ENCODE results near the gene FOXK1.
A peak's percentile ranks its signal among the peaks of the same experiment; 100 is the strongest.

FOXK1 gene

DNA sequence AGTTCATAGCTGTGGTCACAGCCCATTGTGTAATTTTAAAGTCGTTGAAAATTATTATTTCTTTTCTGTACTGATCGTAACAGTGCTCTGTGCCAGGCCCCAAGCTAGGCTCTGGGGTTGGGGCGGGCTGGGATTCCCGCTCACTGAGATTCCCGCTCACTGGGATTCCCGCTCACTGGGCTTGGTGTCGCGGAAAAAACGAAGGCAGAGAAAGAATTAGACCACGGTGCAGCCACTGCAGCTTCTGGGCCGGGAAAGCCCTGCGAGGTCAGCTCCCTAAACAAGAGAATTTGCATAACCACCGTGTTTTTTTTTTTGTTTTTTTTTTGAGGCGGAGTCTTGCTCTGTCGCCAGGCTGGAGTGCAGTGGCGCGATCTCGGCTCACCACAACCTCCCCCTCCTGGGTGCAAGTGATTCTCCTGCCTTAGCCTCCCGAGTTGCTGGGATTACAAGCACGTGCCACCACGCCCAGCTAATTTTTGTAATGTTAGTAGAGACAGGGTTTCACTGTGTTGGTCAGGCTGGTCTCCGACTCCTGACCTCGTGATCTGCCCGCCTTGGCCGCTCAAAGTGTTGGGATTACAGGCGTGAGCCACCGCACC is 31.2 kb downstream of the FOXK1 start:
- peaks cover 9% of the 10 kb centered on the region for H3K4me1 ChIP-seq (ENCODE audit: control insufficient read depth, insufficient read depth, low read length)
- peaks cover 48% of the 10 kb centered on the region for H3K27me3 ChIP-seq (ENCODE audit: control insufficient read depth, insufficient read depth, low read length)
- peaks cover 4% of the 10 kb centered on the region for H3K36me3 ChIP-seq (ENCODE audit: control insufficient read depth, insufficient read depth, low read length)
- no peak overlapping the region for H3K4me3 ChIP-seq (ENCODE audit: low read depth, low read length)
- H3K9ac ChIP-seq (ENCODE audit: low read length): no peak overlapping the region
- H3K9me3 ChIP-seq (ENCODE audit: control insufficient read depth, insufficient read depth, low read depth, low read length): peaks cover 9% of the 10 kb centered on the region
- no peak overlapping the region for H3K27ac ChIP-seq (ENCODE audit: low read depth, low read length)

DNA sequence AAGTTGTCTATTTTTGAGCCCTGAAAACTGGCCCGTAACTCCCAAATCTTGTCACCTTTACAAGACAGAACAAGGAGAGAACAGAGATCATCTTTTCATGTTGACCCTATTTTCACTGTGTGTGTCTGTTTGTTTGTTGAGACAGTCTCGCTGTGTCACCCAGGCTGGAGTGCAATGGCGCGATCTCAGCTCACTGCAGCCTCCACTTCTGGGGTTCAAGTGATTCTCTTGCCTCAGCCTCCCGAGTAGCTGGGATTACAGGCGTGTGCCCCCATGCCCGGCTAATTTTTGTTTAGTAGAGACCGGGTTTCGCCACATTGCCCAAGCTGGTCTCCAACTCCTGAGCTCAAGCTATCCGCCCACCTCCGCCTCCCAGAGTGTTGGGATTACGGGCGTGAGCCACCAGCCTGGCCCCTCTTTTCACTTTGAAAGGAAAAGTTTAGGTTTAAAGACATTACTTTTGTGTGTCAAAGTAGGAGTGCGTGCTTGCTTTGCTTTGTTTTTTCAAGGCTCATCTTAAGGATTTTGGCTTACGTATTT is 32.1 kb downstream of the FOXK1 start:
- Histone ChIP-seq H3K27me3 (ENCODE audit: control insufficient read depth, insufficient read depth, low read length) (peaks cover 39% of the 10 kb centered on the region), H3K4me3 (ENCODE audit: low read depth, low read length) (no peak overlapping the region), H3K4me1 (ENCODE audit: control insufficient read depth, insufficient read depth, low read length) (peaks cover under 1% of the 10 kb centered on the region; the same call in 1 of the 2 replicates), H3K36me3 (ENCODE audit: control insufficient read depth, insufficient read depth, low read length) (peaks cover 6% of the 10 kb centered on the region), H3K27ac (ENCODE audit: low read depth, low read length) (no peak overlapping the region), H3K9me3 (ENCODE audit: control insufficient read depth, insufficient read depth, low read depth, low read length) (peaks cover 9% of the 10 kb centered on the region), H3K9ac (ENCODE audit: low read length) (no peak overlapping the region)

DNA sequence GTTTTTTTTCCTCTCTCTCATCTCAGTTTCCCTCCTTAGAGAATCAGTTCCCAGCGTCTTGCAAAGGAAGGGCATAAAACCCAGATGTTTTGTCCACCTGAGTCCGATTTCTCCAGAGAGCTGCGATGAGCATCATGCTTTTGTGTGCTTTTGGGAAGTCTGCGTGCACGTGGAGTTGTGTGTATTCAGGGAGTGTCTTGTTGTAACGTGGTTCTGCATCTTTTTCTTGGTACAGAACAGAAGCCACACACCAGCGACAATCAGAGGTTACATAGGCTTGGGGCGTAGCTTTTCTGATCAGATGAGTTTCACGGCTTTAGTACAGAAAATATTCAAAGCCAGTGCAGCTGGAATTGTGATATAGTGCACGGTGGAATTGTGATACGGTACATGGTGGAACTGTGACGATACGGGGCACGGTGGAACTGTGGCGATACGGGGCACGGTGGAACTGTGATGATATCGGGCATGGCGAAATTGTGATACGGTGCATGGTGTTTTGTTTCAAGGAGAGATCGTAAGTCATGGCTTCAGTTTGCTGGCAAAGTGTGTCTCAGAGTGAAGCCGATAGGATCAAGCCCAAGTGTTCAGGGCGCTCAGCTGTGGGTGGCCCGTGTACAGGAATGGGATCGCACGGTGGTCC is 32.8 kb downstream of the FOXK1 start:
- no peak overlapping the region for H3K9ac ChIP-seq (ENCODE audit: low read length)
- H3K36me3 ChIP-seq (ENCODE audit: control insufficient read depth, insufficient read depth, low read length): peaks cover 6% of the 10 kb centered on the region
- peaks cover 9% of the 10 kb centered on the region for H3K9me3 ChIP-seq (ENCODE audit: control insufficient read depth, insufficient read depth, low read depth, low read length)
- H3K27me3 ChIP-seq (ENCODE audit: control insufficient read depth, insufficient read depth, low read length): peaks cover 32% of the 10 kb centered on the region
- no peaks in the 10 kb centered on the region; the same call in 1 of the 2 replicates for H3K4me1 ChIP-seq (ENCODE audit: control insufficient read depth, insufficient read depth, low read length)
- H3K4me3 ChIP-seq (ENCODE audit: low read depth, low read length): no peak overlapping the region
- no peak overlapping the region for H3K27ac ChIP-seq (ENCODE audit: low read depth, low read length)

DNA sequence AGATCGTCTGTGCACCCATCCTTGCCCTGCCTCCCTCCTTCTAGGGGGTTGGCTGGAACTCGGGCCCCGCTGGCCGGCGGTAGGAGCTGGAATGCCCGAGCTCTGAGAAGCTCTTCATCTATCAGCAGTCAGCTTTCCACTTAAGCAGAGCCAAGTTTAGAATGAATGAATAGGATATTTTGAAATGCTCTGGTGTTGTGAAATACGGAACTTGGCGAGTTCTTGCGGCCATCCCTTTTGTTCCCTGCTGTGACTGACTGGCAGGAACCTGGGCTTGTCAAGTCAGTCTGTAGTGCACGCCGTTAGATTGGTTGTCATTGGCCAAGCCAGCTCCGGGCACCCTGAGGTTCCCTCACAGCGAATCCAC is 33.3 kb downstream of the FOXK1 start:
- Histone ChIP-seq H3K4me1 (ENCODE audit: control insufficient read depth, insufficient read depth, low read length) (no peaks in the 10 kb centered on the region; the same call in 1 of the 2 replicates), H3K9me3 (ENCODE audit: control insufficient read depth, insufficient read depth, low read depth, low read length) (peaks cover 9% of the 10 kb centered on the region), H3K27ac (ENCODE audit: low read depth, low read length) (no peak overlapping the region), H3K27me3 (ENCODE audit: control insufficient read depth, insufficient read depth, low read length) (peaks cover 27% of the 10 kb centered on the region), H3K9ac (ENCODE audit: low read length) (no peak overlapping the region), H3K36me3 (ENCODE audit: control insufficient read depth, insufficient read depth, low read length) (peaks cover 6% of the 10 kb centered on the region), H3K4me3 (ENCODE audit: low read depth, low read length) (no peak overlapping the region)

DNA sequence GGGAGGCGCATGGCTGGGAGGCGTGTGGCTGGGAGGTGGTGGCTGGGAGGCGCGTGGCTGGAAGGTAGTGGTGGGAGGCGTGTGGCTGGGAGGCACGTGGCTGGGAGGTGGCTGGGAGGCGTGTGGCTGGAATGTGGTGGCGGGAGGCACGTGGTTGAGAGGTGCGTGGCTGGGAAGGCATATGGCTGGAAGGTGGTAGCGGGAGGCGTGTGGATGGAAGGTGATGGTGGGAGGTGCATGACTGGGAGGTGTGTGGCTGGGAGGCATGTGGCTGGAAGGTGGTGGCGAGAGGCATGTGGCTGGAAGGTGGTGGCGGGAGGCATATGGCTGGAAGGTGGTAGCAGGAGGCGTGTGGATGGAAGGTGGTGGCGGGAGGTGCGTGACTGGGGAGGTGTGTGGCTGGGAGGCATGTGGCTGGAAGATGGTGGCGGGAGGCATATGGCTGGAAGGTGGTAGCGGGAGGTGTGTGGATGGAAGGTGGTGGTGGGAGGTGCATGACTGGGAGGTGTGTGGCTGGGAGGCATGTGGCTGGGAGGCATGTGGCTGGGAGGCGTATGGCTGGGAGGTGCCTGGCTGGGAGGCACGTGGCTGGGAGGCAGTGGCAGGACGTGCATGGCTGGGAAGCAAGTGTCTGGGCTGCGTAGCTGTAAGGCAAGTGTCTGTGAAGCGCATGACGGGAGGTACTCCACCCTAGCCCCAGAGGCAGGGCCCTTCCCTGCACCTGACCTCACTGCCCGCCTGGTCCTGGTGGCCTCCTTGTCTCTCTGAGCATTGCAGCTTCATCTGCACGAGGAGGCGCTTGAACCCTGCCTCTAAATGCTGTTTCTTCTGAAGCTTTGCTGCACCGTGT is 35.1 kb downstream of the FOXK1 start:
- Histone ChIP-seq H3K36me3 (ENCODE audit: control insufficient read depth, insufficient read depth, low read length) (peaks cover 6% of the 10 kb centered on the region), H3K27ac (ENCODE audit: low read depth, low read length) (no peak overlapping the region), H3K9me3 (ENCODE audit: control insufficient read depth, insufficient read depth, low read depth, low read length) (peaks cover 9% of the 10 kb centered on the region), H3K27me3 (ENCODE audit: control insufficient read depth, insufficient read depth, low read length) (peaks cover 9% of the 10 kb centered on the region), H3K4me1 (ENCODE audit: control insufficient read depth, insufficient read depth, low read length) (no peaks in the 10 kb centered on the region; the same call in 1 of the 2 replicates), H3K4me3 (ENCODE audit: low read depth, low read length) (no peak overlapping the region), H3K9ac (ENCODE audit: low read length) (no peak overlapping the region)

DNA sequence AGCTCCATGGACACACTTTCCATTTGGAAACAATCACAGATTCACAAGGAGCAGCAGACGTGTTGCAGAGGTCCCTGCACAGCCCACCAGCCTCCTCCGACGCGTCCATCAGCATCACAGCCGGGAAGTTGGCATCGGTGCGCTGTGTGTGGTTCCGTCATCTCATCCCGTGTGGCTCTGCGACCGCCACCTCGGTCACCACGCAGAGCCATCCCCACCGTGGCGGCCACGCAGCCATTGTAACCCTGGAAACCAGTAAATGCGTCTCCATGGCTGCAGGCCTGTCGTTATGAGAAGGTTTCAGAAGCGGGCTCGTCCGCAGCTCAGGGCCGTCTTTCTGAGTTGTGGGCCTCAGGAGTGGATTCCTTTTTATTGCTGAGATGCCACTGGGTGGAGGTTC is 36.0 kb downstream of the FOXK1 start:
- H3K9me3 ChIP-seq (ENCODE audit: control insufficient read depth, insufficient read depth, low read depth, low read length): peaks cover 9% of the 10 kb centered on the region
- H3K4me3 ChIP-seq (ENCODE audit: low read depth, low read length): no peak overlapping the region
- no peaks in the 10 kb centered on the region for H3K4me1 ChIP-seq (ENCODE audit: control insufficient read depth, insufficient read depth, low read length)
- no peak overlapping the region for H3K27ac ChIP-seq (ENCODE audit: low read depth, low read length)
- H3K9ac ChIP-seq (ENCODE audit: low read length): no peak overlapping the region
- H3K36me3 ChIP-seq (ENCODE audit: control insufficient read depth, insufficient read depth, low read length): peaks cover 6% of the 10 kb centered on the region
- peaks cover under 1% of the 10 kb centered on the region; the same call in 1 of the 2 replicates for H3K27me3 ChIP-seq (ENCODE audit: control insufficient read depth, insufficient read depth, low read length)

DNA sequence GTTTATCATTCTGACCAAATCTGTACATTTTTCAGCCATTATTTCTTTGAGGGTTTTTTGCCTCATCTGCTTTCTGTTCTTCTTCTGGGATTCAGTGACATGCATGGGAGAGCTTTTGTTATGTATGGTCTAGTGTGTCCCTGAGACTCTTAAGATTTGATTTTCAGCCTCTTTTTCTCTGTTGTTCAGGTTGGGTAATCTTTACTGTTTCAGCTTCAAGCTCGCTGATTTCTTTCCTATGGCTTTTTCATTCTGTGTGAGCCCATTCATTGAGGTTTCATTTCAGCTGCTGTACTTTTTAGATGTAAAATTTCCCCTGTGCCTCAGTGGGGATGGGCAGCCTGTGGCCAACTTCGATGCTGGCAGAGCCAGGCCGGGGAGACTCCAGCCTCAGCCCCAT is 38.1 kb downstream of the FOXK1 start:
- peaks cover 8% of the 10 kb centered on the region; the same call in 1 of the 2 replicates for H3K4me1 ChIP-seq (ENCODE audit: control insufficient read depth, insufficient read depth, low read length)
- peaks cover 6% of the 10 kb centered on the region for H3K36me3 ChIP-seq (ENCODE audit: control insufficient read depth, insufficient read depth, low read length)
- H3K9me3 ChIP-seq (ENCODE audit: control insufficient read depth, insufficient read depth, low read depth, low read length): peaks cover 9% of the 10 kb centered on the region
- no peak overlapping the region for H3K9ac ChIP-seq (ENCODE audit: low read length)
- H3K27me3 ChIP-seq (ENCODE audit: control insufficient read depth, insufficient read depth, low read length): no peaks in the 10 kb centered on the region
- H3K4me3 ChIP-seq (ENCODE audit: low read depth, low read length): no peak overlapping the region
- no peak overlapping the region for H3K27ac ChIP-seq (ENCODE audit: low read depth, low read length)

DNA sequence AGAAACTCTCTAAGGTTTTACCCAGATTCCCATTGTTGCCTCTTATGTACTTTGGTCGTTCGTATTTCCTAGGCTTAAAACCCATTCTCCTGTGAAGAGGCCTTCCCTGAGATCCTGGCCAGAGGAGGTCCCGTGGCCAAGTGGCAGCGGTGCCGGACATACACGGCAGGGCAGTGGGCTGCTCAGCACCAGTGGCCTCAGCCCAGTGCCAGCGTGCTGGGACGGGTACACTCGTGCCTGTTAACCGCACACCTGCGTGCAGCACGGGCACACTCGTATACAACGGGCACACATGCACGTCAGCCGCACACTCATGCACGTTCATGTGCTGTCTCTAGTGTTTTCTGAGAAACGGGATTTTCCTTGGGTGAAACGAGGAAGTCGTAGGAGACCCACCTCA is 40.2 kb downstream of the FOXK1 start:
- H3K27ac ChIP-seq (ENCODE audit: low read depth, low read length): no peak overlapping the region
- no peak overlapping the region for H3K9ac ChIP-seq (ENCODE audit: low read length)
- H3K4me3 ChIP-seq (ENCODE audit: low read depth, low read length): no peak overlapping the region
- peaks cover 6% of the 10 kb centered on the region for H3K36me3 ChIP-seq (ENCODE audit: control insufficient read depth, insufficient read depth, low read length)
- H3K27me3 ChIP-seq (ENCODE audit: control insufficient read depth, insufficient read depth, low read length): no peaks in the 10 kb centered on the region
- H3K9me3 ChIP-seq (ENCODE audit: control insufficient read depth, insufficient read depth, low read depth, low read length): peaks cover 2% of the 10 kb centered on the region; the same call in 1 of the 2 replicates
- peaks cover 16% of the 10 kb centered on the region; the same call in 1 of the 2 replicates for H3K4me1 ChIP-seq (ENCODE audit: control insufficient read depth, insufficient read depth, low read length)

DNA sequence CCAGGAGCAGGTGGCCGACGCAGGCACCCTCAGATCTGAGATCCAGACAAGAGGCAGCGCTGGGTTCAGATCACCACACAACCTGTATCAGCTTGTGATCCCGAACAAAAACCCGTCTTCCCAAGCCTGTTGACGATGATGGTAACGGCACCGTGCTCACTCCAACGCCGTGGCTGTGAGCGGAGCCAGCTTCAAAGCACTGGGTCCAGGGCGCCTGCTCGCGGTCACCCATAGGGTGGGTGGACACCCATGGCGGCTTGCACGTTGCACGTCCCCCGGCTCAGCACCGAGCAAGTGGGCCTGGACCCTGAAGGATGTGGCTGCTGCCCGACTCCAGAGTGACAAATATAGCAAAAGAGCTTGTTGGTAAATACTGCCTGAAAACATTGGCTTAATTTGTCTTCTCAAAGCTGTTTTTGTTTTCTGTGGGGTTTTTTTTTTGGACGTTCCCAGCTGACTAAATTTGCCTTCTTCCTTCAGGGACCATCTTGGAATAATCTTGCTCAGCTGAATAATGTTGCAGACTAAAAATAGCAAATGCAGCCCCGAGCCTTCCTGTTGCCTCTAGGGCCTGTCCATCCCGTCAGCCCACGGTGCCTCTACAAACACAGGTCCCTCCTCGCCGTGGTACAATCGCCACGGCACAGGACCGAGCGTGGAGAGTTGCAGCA is 41.0 kb downstream of the FOXK1 start:
- Histone ChIP-seq H3K9ac (ENCODE audit: low read length) (no peak overlapping the region), H3K36me3 (ENCODE audit: control insufficient read depth, insufficient read depth, low read length) (peaks cover 3% of the 10 kb centered on the region), H3K27me3 (ENCODE audit: control insufficient read depth, insufficient read depth, low read length) (no peaks in the 10 kb centered on the region), H3K4me3 (ENCODE audit: low read depth, low read length) (no peak overlapping the region), H3K4me1 (ENCODE audit: control insufficient read depth, insufficient read depth, low read length) (peaks cover 16% of the 10 kb centered on the region; the same call in 1 of the 2 replicates), H3K27ac (ENCODE audit: low read depth, low read length) (no peak overlapping the region), H3K9me3 (ENCODE audit: control insufficient read depth, insufficient read depth, low read depth, low read length) (no peaks in the 10 kb centered on the region)

DNA sequence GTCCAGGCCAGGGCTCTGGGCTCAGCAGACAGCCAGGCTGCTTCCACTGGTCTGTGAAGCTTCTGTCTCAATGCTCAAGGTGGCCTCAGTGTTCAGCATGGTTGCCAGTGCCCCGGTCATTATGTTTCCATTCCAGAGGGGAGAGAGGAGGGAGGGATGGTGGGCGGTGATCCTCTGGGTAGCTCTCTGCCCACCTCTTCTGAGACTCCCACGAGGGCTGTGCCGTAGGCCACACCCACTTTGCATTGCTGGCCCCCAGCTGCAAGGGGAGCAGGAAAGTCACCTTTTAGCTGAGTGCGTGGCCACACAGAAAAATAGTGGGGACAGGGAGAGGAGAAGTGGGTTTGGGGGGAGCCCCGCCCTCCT is 42.5 kb downstream of the FOXK1 start:
- Histone ChIP-seq H3K4me3 (ENCODE audit: low read depth, low read length) (peak overlapping the region; percentile 43; the same call in 1 of the 2 replicates), H3K9me3 (ENCODE audit: control insufficient read depth, insufficient read depth, low read depth, low read length) (no peaks in the 10 kb centered on the region), H3K27me3 (ENCODE audit: control insufficient read depth, insufficient read depth, low read length) (no peaks in the 10 kb centered on the region), H3K27ac (ENCODE audit: low read depth, low read length) (no peak overlapping the region), H3K9ac (ENCODE audit: low read length) (peak overlapping the region; percentile 43), H3K4me1 (ENCODE audit: control insufficient read depth, insufficient read depth, low read length) (peaks cover 16% of the 10 kb centered on the region; the same call in 1 of the 2 replicates), H3K36me3 (ENCODE audit: control insufficient read depth, insufficient read depth, low read length) (no peaks in the 10 kb centered on the region)
